HFF-Myc (cell line): ENCODE data around the gene FCRL3.
"Not testable (repeated sequence)": the region's sequence is repeated elsewhere in the genome, so short reads cannot be mapped to it uniquely, and the experiment has no call there.

Experiments used
- DNase-seq: peaks from one replicate; pipeline ENCODE4 v3.0.0-alpha.2; 2011; ENCODE audit warnings: low read depth; ENCODE audit errors: extremely low read depth
- H3K4me3 ChIP-seq: replicated peaks from 2 replicates; pipeline ENCODE4 v1.5.1; 2011; ENCODE audit warnings: low read depth, mild to moderate bottlenecking, control low read depth, low read length
- CTCF ChIP-seq: IDR thresholded peaks from 2 replicates; pipeline ENCODE4 v1.5.1; 2012; ENCODE audit warnings: mild to moderate bottlenecking, low read depth, low read length, control low read depth; ENCODE audit errors: missing control alignments

Gene FCRL3, protein sequence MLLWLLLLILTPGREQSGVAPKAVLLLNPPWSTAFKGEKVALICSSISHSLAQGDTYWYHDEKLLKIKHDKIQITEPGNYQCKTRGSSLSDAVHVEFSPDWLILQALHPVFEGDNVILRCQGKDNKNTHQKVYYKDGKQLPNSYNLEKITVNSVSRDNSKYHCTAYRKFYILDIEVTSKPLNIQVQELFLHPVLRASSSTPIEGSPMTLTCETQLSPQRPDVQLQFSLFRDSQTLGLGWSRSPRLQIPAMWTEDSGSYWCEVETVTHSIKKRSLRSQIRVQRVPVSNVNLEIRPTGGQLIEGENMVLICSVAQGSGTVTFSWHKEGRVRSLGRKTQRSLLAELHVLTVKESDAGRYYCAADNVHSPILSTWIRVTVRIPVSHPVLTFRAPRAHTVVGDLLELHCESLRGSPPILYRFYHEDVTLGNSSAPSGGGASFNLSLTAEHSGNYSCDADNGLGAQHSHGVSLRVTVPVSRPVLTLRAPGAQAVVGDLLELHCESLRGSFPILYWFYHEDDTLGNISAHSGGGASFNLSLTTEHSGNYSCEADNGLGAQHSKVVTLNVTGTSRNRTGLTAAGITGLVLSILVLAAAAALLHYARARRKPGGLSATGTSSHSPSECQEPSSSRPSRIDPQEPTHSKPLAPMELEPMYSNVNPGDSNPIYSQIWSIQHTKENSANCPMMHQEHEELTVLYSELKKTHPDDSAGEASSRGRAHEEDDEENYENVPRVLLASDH

GRCh38 chr1:157700732-157701131 lies at the start of gene FCRL3:
TSS of gene FCRL3 (minus strand) at chr1:157700769. CDS start at chr1:157700489, 280 bp downstream.
- no peak for DNase-seq
- TF ChIP-seq CTCF = no peak
- H3K4me3 ChIP-seq = no peak within 1 kb of the TSS

DNA sequence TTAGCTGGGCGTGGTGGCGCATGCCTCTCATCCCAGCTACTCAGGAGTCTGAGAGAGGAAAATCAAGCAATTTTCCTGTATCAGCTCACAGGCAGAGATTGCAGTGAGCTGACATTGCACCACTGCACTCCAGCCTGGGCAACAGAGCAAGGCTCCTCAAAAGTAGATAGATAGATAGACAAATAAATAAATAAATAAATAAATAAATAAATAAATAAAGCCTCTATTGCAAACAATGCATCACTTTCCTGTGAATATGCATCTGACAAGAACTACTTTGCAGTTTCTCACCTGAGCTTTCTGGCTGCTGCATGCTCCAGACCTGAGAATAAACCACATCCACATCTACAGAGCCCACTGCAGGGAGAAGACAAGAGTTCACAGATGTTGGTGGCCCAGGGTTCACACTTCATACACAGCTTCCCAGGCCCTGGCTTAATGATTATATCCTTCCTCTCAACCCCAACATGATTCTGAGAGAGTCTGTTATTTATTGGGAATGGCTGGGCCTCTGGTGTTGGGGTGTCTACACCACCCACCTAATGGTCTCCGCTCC lies 47.8 kb upstream of the FCRL3 start:
- H3K4me3 ChIP-seq = no peak overlapping the region
- DNase-seq = no peak
- TF ChIP-seq CTCF = no peak

- no peak for DNase-seq
- no peak for TF ChIP-seq CTCF
- H3K4me3 ChIP-seq = no peak overlapping the region
Observed at GRCh38 chr1:157739229-157739901, 38.8 kb upstream of the FCRL3 start.

DNA sequence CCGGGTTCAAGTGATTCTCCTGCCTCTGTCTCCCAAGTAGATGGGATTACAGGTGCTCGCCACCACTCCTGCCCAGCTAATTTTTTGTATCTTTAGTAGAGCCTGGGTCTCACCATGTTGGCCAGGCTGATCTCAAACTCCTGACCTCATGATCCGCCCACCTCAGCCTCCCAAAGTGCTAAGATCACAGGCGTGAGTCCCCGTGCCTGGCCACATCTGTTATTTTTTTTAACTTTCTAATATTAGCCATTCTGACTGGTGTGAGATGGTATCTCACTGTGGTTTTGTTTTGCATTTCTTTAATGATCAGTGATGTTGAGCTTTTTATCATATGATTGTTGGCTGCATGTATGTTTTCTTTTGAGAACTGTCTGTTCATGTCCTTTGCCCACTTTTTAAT lies 35.4 kb upstream of the FCRL3 start:
- not testable (repeated sequence) for DNase-seq, H3K4me3 ChIP-seq

DNA sequence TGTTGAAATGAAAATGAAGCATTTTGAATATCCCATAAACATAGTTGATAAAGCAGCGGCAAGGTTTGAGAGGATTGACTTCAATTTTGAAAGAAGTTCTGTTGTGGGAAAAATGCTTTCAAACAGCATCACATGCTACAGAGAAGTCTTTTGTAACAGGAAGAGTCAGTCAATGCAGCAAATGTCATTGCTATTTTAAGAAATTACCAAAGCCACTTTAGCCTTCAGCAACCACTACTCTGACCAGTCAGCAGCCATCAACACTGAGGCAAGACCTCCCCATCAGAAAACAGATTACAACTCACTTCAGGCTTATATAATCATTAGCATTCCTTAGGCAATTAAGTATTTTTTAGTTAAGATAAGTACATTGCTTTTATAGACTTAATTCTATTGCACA lies 33.8 kb upstream of the FCRL3 start:
- no peak for TF ChIP-seq CTCF
- DNase-seq = no peak
- no peak overlapping the region for H3K4me3 ChIP-seq

GRCh38 chr1:157732755-157733154 lies 32.2 kb upstream of the FCRL3 start:
- no peak for TF ChIP-seq CTCF
- DNase-seq = no peak
- no peak overlapping the region for H3K4me3 ChIP-seq

- no peak for TF ChIP-seq CTCF
- no peak overlapping the region for H3K4me3 ChIP-seq
Observed at GRCh38 chr1:157725221-157725577, 24.6 kb upstream of the FCRL3 start.

More at GRCh38 chr1:157725221-157725577, 24.6 kb upstream of the FCRL3 start:
- no peak for DNase-seq
